GM12801 (cell line): ENCODE results near the gene MESD.

Experiments used
- TF ChIP-seq, protein P1 (sequence below): IDR thresholded peaks from one replicate; pipeline ENCODE4 v1.5.1; 2011; ENCODE audit warnings: control low read depth; ENCODE audit not compliant: insufficient read length; ENCODE audit errors: extremely low read depth

Gene MESD

DNA sequence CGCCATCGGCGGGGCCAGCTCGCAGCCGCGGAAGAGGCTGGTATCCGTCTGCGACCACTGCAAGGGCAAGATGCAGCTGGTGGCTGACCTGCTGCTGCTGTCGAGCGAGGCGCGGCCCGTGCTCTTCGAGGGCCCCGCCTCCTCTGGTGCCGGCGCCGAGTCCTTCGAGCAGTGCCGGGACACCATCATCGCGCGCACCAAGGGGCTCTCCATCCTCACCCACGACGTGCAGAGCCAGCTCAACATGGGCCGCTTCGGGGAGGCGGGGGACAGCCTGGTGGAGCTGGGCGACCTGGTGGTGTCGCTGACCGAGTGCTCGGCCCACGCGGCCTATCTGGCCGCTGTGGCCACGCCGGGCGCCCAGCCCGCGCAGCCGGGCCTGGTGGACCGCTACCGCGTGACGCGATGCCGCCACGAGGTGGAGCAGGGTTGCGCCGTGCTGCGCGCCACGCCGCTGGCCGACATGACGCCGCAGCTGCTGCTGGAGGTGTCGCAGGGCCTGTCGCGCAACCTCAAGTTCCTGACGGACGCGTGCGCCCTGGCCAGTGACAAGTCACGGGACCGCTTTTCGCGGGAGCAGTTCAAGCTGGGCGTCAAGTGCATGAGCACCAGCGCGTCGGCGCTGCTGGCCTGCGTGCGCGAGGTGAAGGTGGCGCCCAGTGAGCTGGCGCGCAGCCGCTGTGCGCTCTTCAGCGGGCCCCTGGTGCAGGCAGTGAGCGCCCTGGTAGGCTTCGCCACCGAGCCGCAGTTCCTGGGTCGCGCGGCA is 12.9 kb upstream of the MESD start:
- TF ChIP-seq, protein P1, sequence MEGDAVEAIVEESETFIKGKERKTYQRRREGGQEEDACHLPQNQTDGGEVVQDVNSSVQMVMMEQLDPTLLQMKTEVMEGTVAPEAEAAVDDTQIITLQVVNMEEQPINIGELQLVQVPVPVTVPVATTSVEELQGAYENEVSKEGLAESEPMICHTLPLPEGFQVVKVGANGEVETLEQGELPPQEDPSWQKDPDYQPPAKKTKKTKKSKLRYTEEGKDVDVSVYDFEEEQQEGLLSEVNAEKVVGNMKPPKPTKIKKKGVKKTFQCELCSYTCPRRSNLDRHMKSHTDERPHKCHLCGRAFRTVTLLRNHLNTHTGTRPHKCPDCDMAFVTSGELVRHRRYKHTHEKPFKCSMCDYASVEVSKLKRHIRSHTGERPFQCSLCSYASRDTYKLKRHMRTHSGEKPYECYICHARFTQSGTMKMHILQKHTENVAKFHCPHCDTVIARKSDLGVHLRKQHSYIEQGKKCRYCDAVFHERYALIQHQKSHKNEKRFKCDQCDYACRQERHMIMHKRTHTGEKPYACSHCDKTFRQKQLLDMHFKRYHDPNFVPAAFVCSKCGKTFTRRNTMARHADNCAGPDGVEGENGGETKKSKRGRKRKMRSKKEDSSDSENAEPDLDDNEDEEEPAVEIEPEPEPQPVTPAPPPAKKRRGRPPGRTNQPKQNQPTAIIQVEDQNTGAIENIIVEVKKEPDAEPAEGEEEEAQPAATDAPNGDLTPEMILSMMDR: no peak

DNA sequence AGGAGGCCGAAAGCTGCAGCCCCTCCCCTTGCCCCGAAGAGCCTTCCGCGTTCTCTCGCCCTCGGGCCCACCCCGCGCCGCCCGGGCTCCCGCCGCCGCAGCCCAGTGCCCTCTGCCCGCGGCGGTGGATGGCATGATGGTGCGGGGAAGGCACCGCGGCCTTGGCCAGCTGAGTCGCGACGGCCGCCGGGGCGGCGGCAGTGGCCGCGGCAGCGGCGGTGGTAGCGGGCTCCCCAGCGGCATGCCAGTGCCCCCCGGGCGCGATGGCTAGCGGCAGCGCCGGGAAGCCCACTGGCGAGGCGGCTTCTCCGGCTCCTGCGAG is 12.4 kb upstream of the MESD start:
- TF ChIP-seq, protein P1: no peak

DNA sequence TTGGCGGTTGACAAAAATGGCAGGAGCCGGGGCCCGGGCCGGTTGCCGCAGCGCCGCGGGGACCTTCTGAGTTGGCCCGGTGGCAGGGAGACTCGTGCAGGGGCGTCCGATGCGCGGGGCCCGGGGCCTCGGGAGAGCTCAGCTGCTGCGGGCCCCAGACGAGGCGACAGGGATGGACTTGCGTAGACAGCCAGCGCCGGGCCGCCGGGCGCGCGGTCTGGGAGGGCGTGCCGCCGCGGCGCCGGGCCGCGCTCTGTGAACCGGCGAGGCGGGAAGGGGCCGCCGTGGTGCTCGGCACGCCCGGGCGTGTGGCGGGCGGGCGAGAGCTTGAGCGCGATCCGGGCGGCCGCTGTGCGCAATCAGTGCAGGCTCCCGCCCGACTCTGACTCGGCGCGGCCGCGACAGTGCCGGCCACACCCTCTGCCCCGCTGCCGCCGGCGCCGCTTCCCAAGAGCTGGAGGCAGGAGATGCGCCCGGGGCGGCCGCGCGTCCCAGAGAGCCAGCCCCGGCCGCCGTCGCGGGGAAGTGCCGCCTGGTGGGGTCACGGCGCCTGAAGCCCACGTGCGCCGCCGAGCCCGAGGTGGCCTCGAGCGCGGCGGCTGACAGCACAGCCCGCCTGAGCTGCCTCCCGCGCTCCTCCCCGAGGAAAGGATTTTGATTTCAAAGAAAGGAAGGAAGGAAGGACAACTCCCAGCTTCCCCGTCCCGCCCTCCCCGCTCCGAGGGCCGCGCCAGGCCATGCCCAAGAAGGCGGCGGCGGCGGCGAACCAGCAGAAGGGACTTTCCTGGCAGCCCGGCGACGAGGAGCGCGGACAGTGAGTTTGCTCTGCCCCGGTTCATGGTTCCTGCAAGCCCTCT is 11.8 kb upstream of the MESD start:
- TF ChIP-seq, protein P1: no peak

DNA sequence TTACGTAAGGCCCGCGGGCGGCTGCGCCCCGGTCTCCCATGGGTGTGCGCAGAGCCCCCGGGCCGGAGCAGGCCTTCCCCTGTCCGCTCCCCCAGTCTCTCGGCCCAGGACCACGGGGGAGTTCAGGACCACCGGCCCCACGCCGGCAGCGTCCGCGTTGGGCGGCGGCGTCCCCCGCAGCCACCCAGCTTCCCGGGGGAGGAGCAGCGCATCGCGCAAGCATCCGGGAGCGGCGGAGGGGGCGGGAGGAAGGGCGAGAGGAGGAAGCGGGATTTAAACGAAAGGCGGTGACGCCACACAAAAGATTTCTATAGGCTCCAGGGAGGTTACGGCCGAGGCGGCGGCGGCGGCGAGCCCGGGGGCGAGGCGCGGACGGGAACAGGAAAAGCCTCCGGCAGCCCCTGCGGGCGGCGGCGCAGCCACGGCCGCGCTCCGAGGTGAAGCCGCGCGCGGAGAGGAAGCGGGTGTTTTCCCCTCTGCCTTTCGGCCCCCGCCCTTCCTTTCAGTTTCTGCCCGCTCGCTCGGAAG is 11.1 kb upstream of the MESD start, which contains the start of gene TLNRD1:
Gene TLNRD1, plus strand, starts transcription at position 300 of the 528 bp plus-strand sequence. CDS start 1,349 bp downstream, outside the sequence.
- TF ChIP-seq, protein P1: no peak

DNA sequence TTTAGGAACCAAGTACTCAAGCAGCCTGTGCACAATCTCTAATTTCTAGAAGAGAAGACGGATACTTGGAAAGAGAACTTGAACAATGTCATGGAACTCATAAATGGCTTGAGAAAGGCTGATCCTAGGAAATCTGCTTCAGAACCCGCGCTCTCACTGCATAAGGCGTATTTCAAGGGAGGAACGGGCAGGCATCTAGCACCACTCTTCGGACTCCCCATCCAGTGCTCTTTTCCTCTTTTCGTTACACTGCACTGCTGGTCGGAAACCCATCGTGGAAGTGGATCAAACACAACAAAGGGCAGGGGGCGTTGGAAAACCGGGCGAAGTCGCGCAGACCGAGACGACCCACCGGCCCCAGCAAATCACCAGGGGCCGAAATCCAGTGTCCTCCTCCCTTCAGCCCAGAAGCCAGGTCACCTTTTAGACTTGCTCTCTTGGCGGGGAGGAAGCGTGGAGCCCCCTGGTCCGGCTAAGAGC is 10.6 kb upstream of the MESD start:
- TF ChIP-seq, protein P1: no peak

DNA sequence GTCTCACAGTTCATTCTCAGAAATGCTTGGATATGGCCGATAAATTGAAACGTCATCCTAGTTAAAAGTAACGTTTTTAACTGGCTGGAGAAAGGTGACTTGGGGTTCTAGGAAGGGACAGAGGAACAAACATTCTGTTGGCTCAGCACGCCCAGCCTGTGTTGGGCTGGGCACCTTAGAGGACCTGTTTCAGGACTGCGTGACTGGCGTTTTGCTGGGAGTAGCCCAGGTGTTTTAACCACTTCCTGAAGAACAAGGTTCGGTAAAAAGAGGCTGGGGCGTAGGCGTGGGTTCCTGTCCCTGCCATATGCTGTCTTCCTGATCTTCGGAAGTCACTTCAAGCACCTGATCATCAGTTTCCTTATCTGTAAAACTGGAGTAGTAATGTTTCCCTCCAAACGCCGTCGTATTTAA is 10.0 kb upstream of the MESD start:
- TF ChIP-seq, protein P1: no peak

DNA sequence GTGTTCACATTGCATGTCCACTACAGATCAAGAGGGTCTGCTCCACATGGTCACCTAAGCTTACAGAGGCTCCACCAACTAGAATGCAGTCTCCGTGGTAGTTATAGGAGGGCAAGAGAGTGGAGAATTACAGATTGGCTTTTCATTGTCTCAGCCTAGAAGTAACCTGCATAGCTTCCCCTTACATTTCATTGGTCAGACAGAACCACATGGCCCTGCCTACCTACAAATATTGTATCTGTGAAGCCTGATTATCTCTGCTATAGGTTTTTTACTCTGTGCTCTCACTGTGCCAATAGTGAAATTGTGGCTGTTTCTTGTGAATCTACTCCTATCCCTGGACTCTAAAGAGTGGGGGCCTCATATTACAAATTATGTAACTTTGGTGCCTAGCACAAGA is 8.6 kb upstream of the MESD start:
- TF ChIP-seq, protein P1: no peak
